Upper lobe of left lung (tissue), 4 donors: Measurements from ENCODE around the gene KANSL1.

ENCODE experiments used
- POLR2A ChIP-seq, 4 donors: fragments of 450-650 bp; IDR thresholded peaks; one replicate each; pipeline ENCODE4 v1.5.1; 2016 to 2017; ENCODE audit warnings: antibody characterized with exemption in 4 of 4, mild to moderate bottlenecking in 2 of 4
- POLR2AphosphoS5 ChIP-seq, 2 donors: sonication (generic); formaldehyde crosslinking; IDR thresholded peaks; one replicate each; pipeline ENCODE4 v1.5.1; 2017; ENCODE audit warnings: antibody characterized with exemption in 2 of 2
- TF ChIP-seq, protein P1 (sequence below), 6 experiments: fragments of 450-650 bp in 4 of 6; fragments of 200-600 bp in 2 of 6; sonication (generic) in 2 of 6; IDR thresholded peaks; one replicate each; pipeline ENCODE4 v1.5.1; 2016 to 2019; ENCODE audit warnings: antibody characterized with exemption in 6 of 6

DNA sequence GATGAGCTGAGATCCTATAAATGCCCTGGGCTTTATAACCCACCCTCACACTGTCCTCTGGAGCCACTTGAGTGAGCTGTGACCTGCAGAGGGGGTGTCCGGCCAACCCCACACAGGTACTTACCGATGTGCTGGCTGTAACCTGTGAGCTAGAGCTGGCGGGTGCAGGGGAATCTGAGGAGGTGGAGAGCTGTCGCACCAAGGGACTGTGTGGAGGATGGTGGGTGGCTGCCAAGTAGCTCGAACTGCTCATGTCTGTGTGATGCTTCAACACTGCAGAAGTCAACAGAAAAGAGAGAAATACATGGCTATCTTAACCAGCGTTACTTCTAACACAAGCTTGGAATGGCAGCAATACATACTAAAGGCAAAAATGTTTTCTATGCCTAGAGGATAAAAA lies 154.8 kb downstream of the KANSL1 start:
- no peak for TF ChIP-seq POLR2AphosphoS5 (IDR thresholded peaks at IDR 0.05)
- TF ChIP-seq POLR2A (IDR thresholded peaks at IDR 0.05), result no peak
- TF ChIP-seq, protein P1, sequence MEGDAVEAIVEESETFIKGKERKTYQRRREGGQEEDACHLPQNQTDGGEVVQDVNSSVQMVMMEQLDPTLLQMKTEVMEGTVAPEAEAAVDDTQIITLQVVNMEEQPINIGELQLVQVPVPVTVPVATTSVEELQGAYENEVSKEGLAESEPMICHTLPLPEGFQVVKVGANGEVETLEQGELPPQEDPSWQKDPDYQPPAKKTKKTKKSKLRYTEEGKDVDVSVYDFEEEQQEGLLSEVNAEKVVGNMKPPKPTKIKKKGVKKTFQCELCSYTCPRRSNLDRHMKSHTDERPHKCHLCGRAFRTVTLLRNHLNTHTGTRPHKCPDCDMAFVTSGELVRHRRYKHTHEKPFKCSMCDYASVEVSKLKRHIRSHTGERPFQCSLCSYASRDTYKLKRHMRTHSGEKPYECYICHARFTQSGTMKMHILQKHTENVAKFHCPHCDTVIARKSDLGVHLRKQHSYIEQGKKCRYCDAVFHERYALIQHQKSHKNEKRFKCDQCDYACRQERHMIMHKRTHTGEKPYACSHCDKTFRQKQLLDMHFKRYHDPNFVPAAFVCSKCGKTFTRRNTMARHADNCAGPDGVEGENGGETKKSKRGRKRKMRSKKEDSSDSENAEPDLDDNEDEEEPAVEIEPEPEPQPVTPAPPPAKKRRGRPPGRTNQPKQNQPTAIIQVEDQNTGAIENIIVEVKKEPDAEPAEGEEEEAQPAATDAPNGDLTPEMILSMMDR (IDR thresholded peaks at IDR 0.05), result no peak
